Bronchial smooth muscle cell (primary cell): ENCODE data around the gene THAP4. TPM values are rescaled to one million over a fixed set of nuclear protein-coding genes. Genes with fewer than 3 reads are reported as not detected.

Source experiments
- total RNA-seq: library from RNA; depleted of rRNA; stranded (reverse); fragments of >200 nt; gene quantifications from 2 replicates; pipeline ENCODE4 v1.2.1, GENCODE V29; 2014

THAP4 gene
- total RNA-seq = 41.0 and 50.3 TPM in 2 replicates

DNA sequence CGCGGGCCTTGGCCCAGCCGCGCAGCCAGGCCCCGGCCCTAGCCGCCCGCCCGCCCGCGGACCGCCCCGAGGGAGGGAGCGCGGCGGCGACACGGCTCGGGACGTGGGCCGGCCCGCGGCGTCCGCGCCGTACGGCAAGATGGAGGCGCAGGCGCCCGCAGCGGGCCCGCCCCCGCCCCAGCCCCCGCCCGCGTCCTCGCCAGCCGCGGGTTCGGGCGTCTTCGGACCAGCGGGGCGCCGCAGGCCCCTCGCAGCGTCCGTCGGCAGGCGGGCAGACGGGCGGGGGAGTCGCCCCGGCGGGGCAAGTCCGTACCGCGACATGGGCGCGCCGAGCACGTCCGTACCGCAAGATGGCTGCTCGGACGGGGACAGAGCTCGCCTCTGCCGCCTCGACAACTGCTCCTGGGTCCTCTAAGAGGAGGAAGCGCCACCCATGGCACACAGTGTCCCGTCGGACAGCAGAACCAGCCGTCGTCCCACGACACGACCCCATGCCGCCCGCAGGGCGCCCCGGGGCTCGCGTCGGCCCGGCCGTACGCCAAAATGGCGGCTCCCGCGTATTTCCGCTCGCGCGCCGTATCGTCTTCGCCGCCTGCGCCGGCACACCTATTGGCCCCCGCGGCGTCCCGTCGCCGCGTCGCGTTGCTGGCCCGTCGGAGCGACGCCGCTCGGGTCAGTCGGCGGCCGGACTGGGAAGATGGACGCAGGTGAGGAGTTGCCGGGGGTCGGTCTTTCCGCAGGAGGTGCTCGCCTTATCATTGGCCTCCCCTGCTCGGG lies at the start of gene THAP4, which contains the start of gene ATG4B:
Gene THAP4 (minus strand): TSS at position 141 of the 777 bp plus-strand sequence. CDS start 141 bp downstream, outside the sequence.
Gene ATG4B (plus strand): TSS at position 676 of the 777 bp plus-strand sequence. CDS start 22 bp downstream, at position 698.

GRCh38 chr2:241558532-241559322 lies 78.2 kb downstream of the THAP4 start, which contains the start of gene BOK:
Gene BOK, plus strand, starts transcription at chr2:241558745. Its CDS starts 739 bp downstream, at chr2:241559484.

Other genes with a start within 250 kb of the THAP4 start
- gene STK25, start 128.6 kb downstream of the THAP4 start, total RNA-seq = 138 and 195 TPM in 2 replicates
- 6.7 and 9.3 TPM in 2 replicates for gene BOK, start 78.4 kb downstream of the THAP4 start, total RNA-seq
- 43.2 and 77.6 TPM in 2 replicates for gene ATG4B, start 535 bp upstream of the THAP4 start, total RNA-seq
- 9.3 and 15.0 TPM in 2 replicates for gene DTYMK, start 49.7 kb upstream of the THAP4 start, total RNA-seq
- 25.2 and 29.7 TPM in 2 replicates for gene ING5, start 64.9 kb upstream of the THAP4 start, total RNA-seq
- gene D2HGDH, start 97.5 kb upstream of the THAP4 start, total RNA-seq = 24.0 and 24.1 TPM in 2 replicates
- 0.09 and 0.16 TPM in 2 replicates for gene GAL3ST2, start 139.7 kb upstream of the THAP4 start, total RNA-seq
- gene NEU4, start 172.0 kb upstream of the THAP4 start, total RNA-seq = 0.16 and 0.17 TPM in 2 replicates
- not detected in 2 replicates for gene PDCD1, start 221.7 kb upstream of the THAP4 start, total RNA-seq
- not detected in 2 replicates for gene RTP5, start 232.6 kb upstream of the THAP4 start, total RNA-seq